GM20000 (cell line): ENCODE measurements around the gene ADNP2.
A peak's percentile ranks its signal among the peaks of the same experiment; 100 is the strongest.

Source experiments
- DNase-seq: peaks from one replicate; pipeline ENCODE4 v3.0.0; 2012; ENCODE audit warnings: low spot score
- CTCF ChIP-seq: IDR thresholded peaks from 2 replicates; pipeline ENCODE4 v1.5.1; 2012; ENCODE audit warnings: mild to moderate bottlenecking, control low read depth; ENCODE audit errors: extremely low read depth, missing control alignments

Gene ADNP2

GRCh38 chr18:80143881-80144280 lies 34.8 kb downstream of the ADNP2 start:
- no peak for DNase-seq
- no peak for TF ChIP-seq CTCF

GRCh38 chr18:80145196-80145804 lies 36.2 kb downstream of the ADNP2 start:
- no peak for DNase-seq
- no peak for TF ChIP-seq CTCF

- no peak for DNase-seq
- TF ChIP-seq CTCF = no peak
These were observed 38.0 kb downstream of the ADNP2 start for GRCh38 chr18:80147037-80147417.

GRCh38 chr18:80147418-80148325 lies 38.6 kb downstream of the ADNP2 start:
- TF ChIP-seq CTCF = no peak
- peak; percentile 83 for DNase-seq

GRCh38 chr18:80148326-80149199 lies 39.5 kb downstream of the ADNP2 start:
- no peak for DNase-seq
- no peak for TF ChIP-seq CTCF

- DNase-seq = no peak
- TF ChIP-seq CTCF = no peak
These were observed 40.6 kb downstream of the ADNP2 start for GRCh38 chr18:80149667-80150066.
